GM19455 (cell line): Measurements from ENCODE around the gene KISS1.

Experiments
- ATAC-seq: cut with Tn5 transposase; IDR thresholded peaks from one replicate; pipeline ENCODE4 v1.9.1; 2021; ENCODE audit not compliant: unreplicated experiment

KISS1 gene

GRCh38 chr1:204192589-204193352 lies 3.5 kb downstream of the KISS1 start:
- no peak for ATAC-seq

DNA sequence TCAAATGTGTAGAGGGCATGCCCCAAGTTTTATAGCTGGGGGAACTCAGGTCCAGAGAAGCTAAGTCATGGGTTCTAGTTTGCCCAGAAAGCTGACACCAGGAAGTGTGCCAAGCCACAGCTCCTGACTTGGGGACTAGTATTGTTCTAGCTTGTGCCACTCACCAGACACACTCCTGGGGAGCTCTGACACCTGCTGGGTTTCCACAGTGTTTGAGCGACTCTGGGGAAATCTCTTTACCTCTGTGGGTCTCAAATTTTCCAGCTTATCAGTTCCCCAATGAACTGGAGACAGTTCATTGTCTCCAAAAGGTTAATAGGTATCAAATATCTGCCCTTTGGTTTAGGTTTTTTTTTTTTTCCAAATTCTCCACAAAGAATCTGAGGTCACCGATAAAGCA lies 4.2 kb downstream of the KISS1 start:
- ATAC-seq, result no peak

GRCh38 chr1:204191456-204191855 lies 4.8 kb downstream of the KISS1 start:
- no peak for ATAC-seq

DNA sequence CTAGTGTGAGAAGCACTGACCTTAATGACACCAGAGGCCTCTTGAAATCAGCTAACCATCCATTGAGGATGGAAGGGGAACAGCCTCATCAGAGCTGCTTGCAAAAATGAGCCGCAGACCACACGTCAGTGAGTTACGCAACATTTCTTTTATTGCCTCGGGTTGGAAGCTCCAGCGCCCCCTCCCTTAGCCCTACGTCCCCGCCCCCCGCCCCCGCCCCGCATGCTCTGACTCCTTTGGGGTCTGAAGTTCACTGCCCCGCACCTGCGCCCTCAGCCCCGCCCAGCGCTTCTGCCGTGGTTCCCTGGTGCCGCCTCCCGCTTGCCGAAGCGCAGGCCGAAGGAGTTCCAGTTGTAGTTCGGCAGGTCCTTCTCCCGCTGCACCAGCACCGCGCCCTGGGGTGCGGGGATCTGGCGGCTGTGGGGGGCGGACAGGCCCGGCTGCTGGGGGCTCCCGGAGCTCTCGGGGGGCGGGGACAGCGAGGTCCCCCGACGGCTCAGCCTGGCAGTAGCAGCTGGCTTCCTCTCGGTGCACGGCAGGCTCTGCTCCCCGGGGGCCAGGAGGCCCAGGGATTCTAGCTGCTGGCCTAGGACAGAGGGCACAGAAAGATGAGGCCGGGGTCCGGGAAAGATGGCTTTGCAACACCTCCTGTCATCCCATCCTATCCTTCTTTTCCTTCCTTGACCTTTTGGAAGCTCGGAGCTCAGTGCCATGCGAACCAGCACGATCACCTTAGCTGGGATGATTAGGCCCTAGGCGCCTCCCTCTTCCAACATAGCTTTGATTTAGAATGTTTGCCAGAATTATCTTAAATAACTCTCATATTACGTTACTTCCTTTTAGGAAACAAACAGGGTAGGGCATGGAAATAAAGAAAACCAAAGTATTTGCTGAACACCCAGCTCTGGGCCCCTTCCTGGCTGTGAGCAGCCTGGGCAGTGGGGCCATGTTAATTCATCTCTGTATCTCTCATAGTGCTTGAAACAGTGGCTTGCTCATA lies 5.8 kb downstream of the KISS1 start:
- ATAC-seq, result no peak

DNA sequence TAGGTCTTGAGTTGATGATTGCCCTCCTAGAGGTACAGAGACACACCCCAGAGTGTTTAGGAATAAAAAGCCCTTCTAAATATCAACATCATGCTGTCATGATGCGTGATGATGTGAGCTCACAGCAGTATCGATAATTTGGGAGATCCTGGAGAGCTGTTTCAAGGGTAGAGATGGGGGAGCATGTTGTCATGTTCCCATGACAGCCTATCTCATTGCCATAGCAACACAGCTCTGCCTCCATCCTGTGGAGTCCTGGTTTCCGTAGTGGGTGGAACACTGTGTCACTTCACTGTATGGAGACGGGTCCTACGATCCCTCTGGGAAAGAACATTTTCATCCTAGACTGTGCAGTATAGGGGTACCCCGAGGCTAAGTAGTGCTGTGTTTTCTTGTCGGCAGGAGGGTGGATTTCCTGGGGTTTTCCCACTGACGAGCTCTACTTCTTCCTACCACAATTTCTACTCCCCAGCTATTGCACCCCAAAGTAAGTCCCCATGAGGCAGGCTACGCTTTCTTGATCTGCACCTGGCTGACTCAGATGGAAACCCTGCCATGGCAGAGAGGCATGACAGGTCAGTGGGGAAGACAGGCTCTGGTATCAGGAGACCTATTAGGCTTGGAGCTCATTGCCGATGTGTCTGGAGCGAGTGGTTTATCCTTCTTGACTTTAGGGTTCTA lies 7.2 kb downstream of the KISS1 start:
- no peak for ATAC-seq

- ATAC-seq, result no peak
These were observed 9.7 kb downstream of the KISS1 start for GRCh38 chr1:204186597-204186996.

DNA sequence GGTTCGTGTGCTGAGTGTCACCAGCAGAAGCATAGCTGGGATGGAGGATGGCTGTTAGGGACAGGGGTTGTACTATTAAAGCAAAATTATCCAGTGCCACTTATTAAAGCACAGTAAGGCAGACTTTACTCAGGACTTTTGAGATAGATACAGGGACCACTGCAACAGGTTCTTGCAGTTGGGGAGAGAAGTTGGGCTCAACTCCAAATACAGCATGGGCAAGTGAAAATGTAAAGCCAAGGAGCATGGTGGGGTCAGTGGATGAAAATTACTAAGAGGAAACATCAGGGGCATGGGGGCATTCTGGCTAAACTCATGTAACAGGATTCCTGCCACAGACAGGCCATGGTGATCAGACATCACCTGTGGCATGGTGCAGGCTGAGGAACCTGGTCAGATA lies 15.2 kb downstream of the KISS1 start:
- no peak for ATAC-seq

DNA sequence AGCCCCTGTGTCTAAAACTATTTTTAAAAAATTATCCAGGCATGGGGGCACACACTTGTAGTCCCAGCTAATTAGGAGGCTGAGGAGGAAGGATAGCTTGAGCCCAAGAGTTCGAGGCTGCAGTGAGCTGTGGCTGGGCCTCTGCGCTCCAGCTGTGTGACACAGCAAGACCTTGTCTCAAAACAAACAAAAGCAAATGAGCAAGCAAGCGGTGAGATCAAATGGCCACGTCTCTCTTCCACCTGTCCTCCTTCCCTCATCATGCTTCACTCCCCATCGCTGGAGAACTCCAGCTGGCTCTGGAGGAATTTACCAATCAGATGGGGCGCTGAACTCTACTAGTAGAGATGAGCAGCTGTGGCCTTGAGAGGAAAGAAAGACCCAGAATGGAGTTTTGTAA lies 16.2 kb downstream of the KISS1 start:
- no peak for ATAC-seq

DNA sequence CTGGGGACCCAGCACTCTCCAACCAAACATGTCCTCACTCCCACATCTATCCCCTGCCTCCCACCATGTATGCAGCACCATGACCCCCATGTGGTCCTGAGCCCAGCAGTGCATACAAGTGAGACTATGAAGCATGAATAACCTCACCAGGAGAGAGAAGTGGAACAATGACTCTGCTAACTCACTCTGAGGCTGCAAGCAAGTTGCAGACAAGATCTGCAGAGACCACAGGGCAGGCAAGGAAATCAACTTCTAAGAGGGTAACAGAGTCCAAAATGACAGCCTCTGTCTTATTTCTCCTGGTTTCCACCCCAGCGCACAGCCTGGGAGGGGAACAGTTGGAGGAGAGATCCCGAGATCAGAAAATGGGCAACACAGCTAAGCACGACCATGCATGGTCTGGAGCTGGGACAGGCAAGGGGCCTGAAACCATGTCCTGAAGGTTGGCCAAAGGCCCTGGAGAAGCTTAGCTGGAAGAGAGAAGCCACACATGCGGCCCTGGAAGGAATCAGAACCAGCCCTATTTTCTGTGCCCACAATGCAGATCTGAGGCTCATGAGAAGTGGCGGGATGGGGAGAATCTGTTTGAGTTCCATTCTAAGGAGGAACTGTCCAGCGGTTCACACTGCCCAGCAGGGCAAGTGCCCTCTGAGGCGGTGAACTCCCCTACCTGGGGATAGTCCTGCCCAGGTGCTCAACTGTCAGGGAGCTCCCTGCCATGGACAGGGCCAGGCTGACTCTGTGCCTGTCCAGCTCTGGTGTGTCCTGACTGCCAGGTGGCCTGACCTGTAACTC lies 17.6 kb downstream of the KISS1 start:
- no peak for ATAC-seq

- no peak for ATAC-seq
These were observed 19.2 kb downstream of the KISS1 start for GRCh38 chr1:204177133-204177532.

DNA sequence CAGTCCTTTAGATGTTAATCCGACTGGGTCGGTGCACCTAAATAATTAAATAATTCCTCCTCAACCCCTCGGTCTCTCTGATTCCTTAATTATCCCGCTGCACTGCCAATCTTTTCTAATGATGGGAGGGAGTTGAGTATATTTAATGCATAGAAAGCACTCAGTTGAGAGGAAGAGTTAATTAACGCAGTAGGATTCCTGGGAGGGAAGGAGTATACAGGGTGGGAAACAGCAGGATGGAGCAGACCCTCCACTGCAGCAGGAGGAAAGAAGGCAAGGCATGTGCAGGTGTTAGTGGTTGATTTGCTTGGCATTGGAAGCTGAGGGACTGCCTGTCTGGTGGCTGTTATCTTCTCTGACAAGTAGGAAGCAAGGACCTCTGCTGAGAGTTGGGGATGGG lies 20.2 kb downstream of the KISS1 start:
- ATAC-seq, result no peak

- no peak for ATAC-seq
These were observed 21.3 kb downstream of the KISS1 start for GRCh38 chr1:204174958-204175357.

DNA sequence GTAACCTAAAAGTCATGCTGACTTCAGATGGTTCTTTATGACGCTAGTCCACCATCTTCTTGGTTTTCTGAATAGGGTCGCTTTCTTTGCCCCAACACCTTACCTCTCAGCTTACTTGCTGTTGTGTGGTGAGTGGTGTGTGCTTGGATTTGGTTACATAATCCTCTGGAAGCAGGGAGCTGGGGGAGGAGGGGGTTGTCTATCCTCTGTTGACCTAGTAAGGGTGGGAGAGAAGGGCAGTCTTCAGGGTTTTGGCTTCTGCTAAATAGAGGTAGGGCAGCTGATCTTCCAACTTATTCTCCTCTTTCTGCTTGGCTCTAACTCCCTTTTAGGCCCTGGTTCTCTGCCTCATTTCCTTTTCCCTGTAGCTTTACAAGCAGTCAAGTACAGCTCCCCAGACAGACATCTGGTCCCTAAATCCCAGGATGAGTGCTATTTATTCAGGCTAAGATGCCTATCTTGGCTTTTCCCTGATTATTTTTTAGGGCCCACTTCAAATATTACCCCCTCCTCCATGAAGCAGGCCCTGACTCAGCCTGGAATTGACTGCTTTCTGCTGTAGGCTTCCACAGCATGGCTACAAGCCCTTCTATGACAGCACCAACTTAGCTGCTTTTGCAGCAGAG lies 23.8 kb downstream of the KISS1 start:
- no peak for ATAC-seq

GRCh38 chr1:204171751-204172178 lies 24.5 kb downstream of the KISS1 start:
- ATAC-seq, result no peak

- ATAC-seq, result no peak
These were observed 25.7 kb downstream of the KISS1 start for GRCh38 chr1:204170494-204171155.

DNA sequence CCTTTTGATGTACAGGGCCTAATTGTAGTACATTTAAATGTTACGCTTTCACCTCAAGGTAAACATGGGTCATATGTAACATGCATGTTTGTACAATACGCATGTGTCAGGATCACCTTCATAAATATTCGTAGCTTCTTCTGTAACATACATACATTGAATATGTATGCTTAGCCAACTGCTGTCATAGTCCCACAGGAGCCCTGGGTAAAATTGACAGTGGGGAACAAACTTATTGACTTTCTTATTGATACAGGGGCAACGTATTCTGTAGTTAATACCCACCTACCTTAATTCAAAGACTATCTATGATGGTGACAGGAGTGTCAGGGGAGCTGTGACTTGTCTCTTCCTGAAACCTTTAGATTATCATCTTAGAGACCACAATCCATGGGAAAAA lies 26.4 kb downstream of the KISS1 start:
- no peak for ATAC-seq

GRCh38 chr1:204167730-204168129 lies 28.6 kb downstream of the KISS1 start:
- no peak for ATAC-seq

DNA sequence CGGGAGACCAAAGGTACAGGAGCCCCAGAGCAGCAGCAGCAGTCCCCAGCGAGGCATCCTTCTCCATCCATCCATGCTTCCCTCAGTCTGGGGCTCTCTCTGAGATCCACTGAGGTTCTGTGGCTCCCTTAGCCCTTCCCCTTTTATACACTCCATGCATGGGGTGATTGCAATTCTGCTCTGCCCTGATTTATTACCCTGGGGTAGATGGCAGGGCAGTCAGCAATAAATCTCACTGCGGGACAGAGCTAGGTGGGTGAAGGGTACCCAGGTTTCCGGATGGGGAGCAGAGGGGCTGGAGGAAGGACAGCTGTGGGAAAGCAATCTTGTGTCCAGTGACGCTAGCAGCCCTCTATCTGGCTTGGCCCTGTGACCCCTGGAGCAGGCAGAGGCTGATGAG lies 30.1 kb downstream of the KISS1 start, which contains the start of gene REN:
REN (minus strand) TSS at position 119 of the 400 bp plus-strand sequence; CDS start at position 75, 44 bp downstream.
- no peak for ATAC-seq

DNA sequence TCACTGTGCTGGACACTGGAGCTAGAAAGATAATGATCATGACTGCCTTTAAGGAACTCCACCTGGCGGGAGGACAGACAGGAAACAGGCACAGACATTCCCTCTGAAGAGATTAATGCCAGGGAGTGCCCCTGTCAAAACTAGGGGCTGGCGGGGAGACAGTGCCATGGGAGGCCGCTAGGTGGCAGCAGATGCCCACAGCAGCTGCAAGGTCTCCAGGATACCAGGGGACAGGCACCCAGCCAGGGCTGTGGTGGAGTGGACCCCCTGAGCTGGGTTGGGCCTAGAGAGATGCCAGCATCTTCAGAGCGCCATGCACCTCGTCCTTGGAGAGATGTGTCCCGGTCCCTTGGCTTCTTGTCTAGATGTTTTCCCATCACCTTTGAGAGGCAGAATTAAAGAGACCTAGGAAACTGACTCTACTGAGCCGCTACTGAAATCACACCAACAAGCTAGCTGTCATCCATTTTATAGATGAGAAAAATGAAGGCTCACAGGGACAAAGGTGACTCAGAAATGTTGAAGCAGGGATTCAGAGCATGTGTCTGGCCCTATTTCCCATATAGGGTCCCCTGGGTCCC lies 33.7 kb downstream of the KISS1 start:
- ATAC-seq, result peak; percentile 64
